GM12874 (cell line): ENCODE measurements around the gene LAMB3.

Experiments
- TF ChIP-seq, protein P1 (sequence below): IDR thresholded peaks from 2 replicates; pipeline ENCODE4 v1.5.1; 2011; ENCODE audit warnings: low read depth, mild to moderate bottlenecking, control low read depth, low read length, moderate library complexity; ENCODE audit not compliant: insufficient read depth

Gene LAMB3

GRCh38 chr1:209688746-209689234, 36.6 kb upstream of the LAMB3 start:
- TF ChIP-seq, protein P1, sequence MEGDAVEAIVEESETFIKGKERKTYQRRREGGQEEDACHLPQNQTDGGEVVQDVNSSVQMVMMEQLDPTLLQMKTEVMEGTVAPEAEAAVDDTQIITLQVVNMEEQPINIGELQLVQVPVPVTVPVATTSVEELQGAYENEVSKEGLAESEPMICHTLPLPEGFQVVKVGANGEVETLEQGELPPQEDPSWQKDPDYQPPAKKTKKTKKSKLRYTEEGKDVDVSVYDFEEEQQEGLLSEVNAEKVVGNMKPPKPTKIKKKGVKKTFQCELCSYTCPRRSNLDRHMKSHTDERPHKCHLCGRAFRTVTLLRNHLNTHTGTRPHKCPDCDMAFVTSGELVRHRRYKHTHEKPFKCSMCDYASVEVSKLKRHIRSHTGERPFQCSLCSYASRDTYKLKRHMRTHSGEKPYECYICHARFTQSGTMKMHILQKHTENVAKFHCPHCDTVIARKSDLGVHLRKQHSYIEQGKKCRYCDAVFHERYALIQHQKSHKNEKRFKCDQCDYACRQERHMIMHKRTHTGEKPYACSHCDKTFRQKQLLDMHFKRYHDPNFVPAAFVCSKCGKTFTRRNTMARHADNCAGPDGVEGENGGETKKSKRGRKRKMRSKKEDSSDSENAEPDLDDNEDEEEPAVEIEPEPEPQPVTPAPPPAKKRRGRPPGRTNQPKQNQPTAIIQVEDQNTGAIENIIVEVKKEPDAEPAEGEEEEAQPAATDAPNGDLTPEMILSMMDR, result no peak

DNA sequence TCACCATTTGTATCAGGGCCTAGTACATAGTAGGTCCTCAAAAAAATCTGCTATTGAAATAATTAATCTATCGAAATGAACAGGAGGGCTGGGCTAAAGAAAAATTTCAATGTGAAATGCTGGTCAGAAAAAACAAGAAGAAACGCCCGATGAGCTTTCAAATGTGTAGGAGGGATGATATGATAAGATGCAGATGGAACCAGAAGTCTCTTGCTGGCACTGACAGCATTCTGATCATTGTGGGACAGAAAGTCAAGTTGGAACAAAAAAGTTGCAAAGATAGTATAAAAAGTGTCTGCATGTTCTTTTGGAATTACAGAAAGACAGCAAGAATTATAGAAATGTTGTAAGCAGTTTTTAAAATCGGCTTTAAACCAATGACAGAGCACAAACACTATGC, 34.1 kb upstream of the LAMB3 start:
- TF ChIP-seq, protein P1, result no peak

GRCh38 chr1:209685821-209686220, 33.6 kb upstream of the LAMB3 start:
- TF ChIP-seq, protein P1, result no peak

DNA sequence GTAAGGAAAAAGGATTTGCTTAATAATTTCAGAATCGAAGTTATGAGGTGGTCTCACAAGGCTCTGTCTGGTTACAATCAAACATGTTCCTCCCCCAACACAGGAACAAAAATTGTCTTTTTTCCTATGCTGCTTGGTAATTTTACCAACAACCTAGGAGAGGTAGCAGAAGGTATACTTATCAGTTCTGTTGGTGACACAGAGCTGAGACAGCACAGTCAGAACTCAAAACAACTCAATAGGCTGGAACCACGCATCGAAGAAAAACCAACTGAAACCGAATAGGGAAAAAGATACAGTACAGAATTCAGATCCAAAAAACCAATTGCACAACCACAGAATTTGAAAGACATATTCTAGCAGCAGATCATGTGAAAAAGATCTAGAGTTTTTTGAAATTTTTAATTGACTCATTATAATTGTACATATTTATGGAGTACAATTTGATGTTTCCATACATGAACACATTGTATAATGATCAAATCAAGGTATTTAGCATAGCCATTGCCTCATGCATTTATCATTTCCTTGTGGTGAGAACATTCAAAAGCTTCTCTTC, 26.8 kb upstream of the LAMB3 start:
- TF ChIP-seq, protein P1, result no peak

DNA sequence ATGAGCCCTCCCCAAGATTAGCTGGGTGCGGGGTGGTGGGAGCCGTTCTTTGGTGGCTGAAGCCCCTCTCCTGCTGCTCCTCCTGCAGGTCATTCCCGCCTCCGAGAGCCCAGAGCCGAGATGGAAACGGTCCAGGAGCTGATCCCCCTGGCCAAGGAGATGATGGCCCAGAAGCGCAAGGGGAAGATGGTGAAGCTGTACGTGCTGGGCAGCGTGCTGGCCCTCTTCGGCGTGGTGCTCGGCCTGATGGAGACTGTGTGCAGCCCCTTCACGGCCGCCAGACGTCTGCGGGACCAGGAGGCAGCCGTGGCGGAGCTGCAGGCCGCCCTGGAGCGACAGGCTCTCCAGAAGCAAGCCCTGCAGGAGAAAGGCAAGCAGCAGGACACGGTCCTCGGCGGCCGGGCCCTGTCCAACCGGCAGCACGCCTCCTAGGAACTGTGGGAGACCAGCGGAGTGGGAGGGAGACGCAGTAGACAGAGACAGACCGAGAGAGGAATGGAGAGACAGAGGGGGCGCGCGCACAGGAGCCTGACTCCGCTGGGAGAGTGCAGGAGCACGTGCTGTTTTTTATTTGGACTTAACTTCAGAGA, 23.4 kb upstream of the LAMB3 start:
- TF ChIP-seq, protein P1, result no peak

- TF ChIP-seq, protein P1, result no peak
Measured at GRCh38 chr1:209674957-209675564, 22.8 kb upstream of the LAMB3 start, which contains the start of gene G0S2. Gene G0S2, plus strand, starts transcription at chr1:209675412. Its CDS starts 273 bp downstream, at chr1:209675685.

GRCh38 chr1:209673631-209674417, 21.6 kb upstream of the LAMB3 start:
- TF ChIP-seq, protein P1, result no peak
